KMS-11 (cell line): Measurements from ENCODE around the gene RBFOX2.

ENCODE experiments used
- H2AFZ ChIP-seq: fragments of 200-600 bp; sonication (generic); 2 replicates; pipeline ENCODE4 v1.6.1; 2016; ENCODE audit warnings: antibody characterized with exemption, mixed run types, low read depth
- H3K27ac ChIP-seq: fragments of 200-600 bp; sonication (generic); 2 replicates; pipeline ENCODE4 v1.6.1; 2016; ENCODE audit warnings: mild to moderate bottlenecking, mixed run types
- H3K27me3 ChIP-seq: fragments of 200-600 bp; sonication (generic); 2 replicates; pipeline ENCODE4 v1.6.1; 2017; ENCODE audit warnings: mild to moderate bottlenecking, low read depth, mixed run types, moderate library complexity; ENCODE audit not compliant: insufficient read depth
- H3K36me3 ChIP-seq: fragments of 200-600 bp; sonication (generic); 2 replicates; pipeline ENCODE4 v1.6.1; 2017; ENCODE audit warnings: mild to moderate bottlenecking, mixed run types; ENCODE audit not compliant: insufficient read depth
- H3K4me1 ChIP-seq: fragments of 200-600 bp; sonication (generic); 2 replicates; pipeline ENCODE4 v1.6.1; 2016; ENCODE audit warnings: mild to moderate bottlenecking, low read depth, mixed run types; ENCODE audit not compliant: poor library complexity, severe bottlenecking
- H3K4me2 ChIP-seq: fragments of 200-600 bp; sonication (generic); 2 replicates; pipeline ENCODE4 v1.7.0; 2016; ENCODE audit warnings: mild to moderate bottlenecking, mixed run types
- H3K4me3 ChIP-seq: fragments of 200-600 bp; sonication (generic); IDR thresholded peaks from 2 replicates; pipeline ENCODE4 v1.6.1; 2017; ENCODE audit warnings: low read depth, low read length, mixed read lengths; ENCODE audit not compliant: insufficient read depth
- H3K79me2 ChIP-seq: fragments of 200-600 bp; sonication (generic); 2 replicates; pipeline ENCODE4 v1.6.1; 2016; ENCODE audit warnings: low read depth, mixed run types; ENCODE audit not compliant: insufficient read depth
- H3K9ac ChIP-seq: fragments of 200-600 bp; sonication (generic); 2 replicates; pipeline ENCODE4 v1.6.1; 2016; ENCODE audit warnings: mild to moderate bottlenecking, mixed run types
- H4K20me1 ChIP-seq: fragments of 200-600 bp; sonication (generic); 2 replicates; pipeline ENCODE4 v1.6.1; 2016; ENCODE audit warnings: mild to moderate bottlenecking, mixed run types; ENCODE audit not compliant: insufficient read depth
- CTCF ChIP-seq: fragments of 200-600 bp; sonication (generic); conservative IDR thresholded peaks from 2 replicates; pipeline ENCODE4 v1.6.1; 2017; ENCODE audit warnings: low read depth, mild to moderate bottlenecking, antibody characterized with exemption, low read length, moderate library complexity, mixed read lengths

Gene RBFOX2

GRCh38 chr22:35743326-35743860, 285.2 kb downstream of the RBFOX2 start:
- H3K27ac ChIP-seq, result no peak overlapping the region

GRCh38 chr22:35742342-35743100, 286.1 kb downstream of the RBFOX2 start:
- no peak overlapping the region for H3K4me2 ChIP-seq
- no peak overlapping the region for H3K27ac ChIP-seq
- H3K36me3 ChIP-seq, result no peaks in the 10 kb centered on the region
- no peak overlapping the region for H3K9ac ChIP-seq
- H3K4me3 ChIP-seq, result no peak overlapping the region
- H2AFZ ChIP-seq, result no peak overlapping the region
- H3K79me2 ChIP-seq, result no peaks in the 10 kb centered on the region
- no peak for TF ChIP-seq CTCF
- H3K4me1 ChIP-seq, result no peaks in the 10 kb centered on the region
- no peaks in the 10 kb centered on the region for H3K27me3 ChIP-seq
- H4K20me1 ChIP-seq, result no peaks in the 10 kb centered on the region

More at GRCh38 chr22:35743326-35743860, 285.2 kb downstream of the RBFOX2 start:
- Histone ChIP-seq H3K4me3 (no peak overlapping the region), H3K4me1 (no peaks in the 10 kb centered on the region), H3K79me2 (no peaks in the 10 kb centered on the region), H3K9ac (no peak overlapping the region), H2AFZ (no peak overlapping the region), H3K36me3 (no peaks in the 10 kb centered on the region), H3K27me3 (no peaks in the 10 kb centered on the region), H4K20me1 (no peaks in the 10 kb centered on the region), H3K4me2 (no peak overlapping the region)
- TF ChIP-seq CTCF, result no peak

- no peaks in the 10 kb centered on the region for H4K20me1 ChIP-seq
- H3K36me3 ChIP-seq, result no peaks in the 10 kb centered on the region
- H3K27ac ChIP-seq, result no peak overlapping the region
- H3K4me2 ChIP-seq, result no peak overlapping the region
- TF ChIP-seq CTCF, result no peak
- H3K4me3 ChIP-seq, result no peak overlapping the region
- no peaks in the 10 kb centered on the region for H3K79me2 ChIP-seq
- H3K4me1 ChIP-seq, result no peaks in the 10 kb centered on the region
- H3K9ac ChIP-seq, result no peak overlapping the region
- no peaks in the 10 kb centered on the region for H3K27me3 ChIP-seq
- no peak overlapping the region for H2AFZ ChIP-seq
Measured at GRCh38 chr22:35740616-35741015, 288.0 kb downstream of the RBFOX2 start.

- H3K27ac ChIP-seq, result no peak overlapping the region
- H3K79me2 ChIP-seq, result no peaks in the 10 kb centered on the region
- H3K4me2 ChIP-seq, result no peak overlapping the region
- H2AFZ ChIP-seq, result no peak overlapping the region
- H3K27me3 ChIP-seq, result no peaks in the 10 kb centered on the region
- no peak overlapping the region for H3K9ac ChIP-seq
- no peaks in the 10 kb centered on the region for H4K20me1 ChIP-seq
- no peaks in the 10 kb centered on the region for H3K36me3 ChIP-seq
- H3K4me1 ChIP-seq, result no peaks in the 10 kb centered on the region
- TF ChIP-seq CTCF, result no peak
- H3K4me3 ChIP-seq, result no peak overlapping the region
Measured at GRCh38 chr22:35739931-35740380, 288.7 kb downstream of the RBFOX2 start.
